ENCODE data around the gene COPG2. TPM values are rescaled to one million over a fixed set of nuclear protein-coding genes. Genes with fewer than 3 reads are reported as not detected.

COPG2 gene
- total and polyA plus RNA-seq, 2 of the 8 experiments (the other 6 are each of a cell fraction or from before 2014, with no cell fraction given), result 50.3 to 53.1 TPM

- no peak for TF ChIP-seq RFX5 (IDR thresholded peaks at IDR 0.05; ENCODE audit: borderline replicate concordance, low read depth, low read length)
- no peak for TF ChIP-seq GTF2F1 (IDR thresholded peaks at IDR 0.05; ENCODE audit: borderline replicate concordance, low read depth, low read length)
Measured at GRCh38 chr7:130468612-130469011, 199.9 kb downstream of the COPG2 start (continued).

Measured in H1 (cell line).